ENCODE measurements around the gene UNC93B1.
"Not testable (repeated sequence)": the region's sequence is repeated elsewhere in the genome, so short reads cannot be mapped to it uniquely, and the experiment has no call there.

DNA sequence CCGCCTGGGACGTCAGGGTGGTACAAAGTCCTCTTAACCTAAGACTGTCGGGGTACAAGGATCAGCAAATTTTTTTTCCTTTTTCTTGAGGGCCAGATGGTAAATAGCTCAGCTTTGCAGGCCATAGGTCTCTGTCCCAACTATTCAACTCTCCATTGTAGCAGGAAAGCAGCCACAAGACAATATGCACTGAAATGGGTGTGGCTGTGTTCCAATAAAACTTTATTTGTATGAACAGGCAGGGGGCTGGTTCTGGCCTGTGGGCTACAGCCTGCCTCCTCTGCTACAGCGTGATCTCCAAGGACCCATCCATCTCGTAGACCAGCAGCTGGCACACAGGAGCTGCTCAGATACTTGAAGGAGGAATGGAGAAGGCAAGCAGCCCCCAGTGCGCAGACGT, 56.1 kb downstream of the UNC93B1 start:
- TF ChIP-seq, protein P1, sequence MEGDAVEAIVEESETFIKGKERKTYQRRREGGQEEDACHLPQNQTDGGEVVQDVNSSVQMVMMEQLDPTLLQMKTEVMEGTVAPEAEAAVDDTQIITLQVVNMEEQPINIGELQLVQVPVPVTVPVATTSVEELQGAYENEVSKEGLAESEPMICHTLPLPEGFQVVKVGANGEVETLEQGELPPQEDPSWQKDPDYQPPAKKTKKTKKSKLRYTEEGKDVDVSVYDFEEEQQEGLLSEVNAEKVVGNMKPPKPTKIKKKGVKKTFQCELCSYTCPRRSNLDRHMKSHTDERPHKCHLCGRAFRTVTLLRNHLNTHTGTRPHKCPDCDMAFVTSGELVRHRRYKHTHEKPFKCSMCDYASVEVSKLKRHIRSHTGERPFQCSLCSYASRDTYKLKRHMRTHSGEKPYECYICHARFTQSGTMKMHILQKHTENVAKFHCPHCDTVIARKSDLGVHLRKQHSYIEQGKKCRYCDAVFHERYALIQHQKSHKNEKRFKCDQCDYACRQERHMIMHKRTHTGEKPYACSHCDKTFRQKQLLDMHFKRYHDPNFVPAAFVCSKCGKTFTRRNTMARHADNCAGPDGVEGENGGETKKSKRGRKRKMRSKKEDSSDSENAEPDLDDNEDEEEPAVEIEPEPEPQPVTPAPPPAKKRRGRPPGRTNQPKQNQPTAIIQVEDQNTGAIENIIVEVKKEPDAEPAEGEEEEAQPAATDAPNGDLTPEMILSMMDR (optimal IDR thresholded peaks at IDR 0.05 in 1 of 3, IDR thresholded peaks at IDR 0.05 in 1 of 3, conservative IDR thresholded peaks at IDR 0.05 in 1 of 3; ENCODE audit: extremely low read depth in 1 of 3, insufficient read depth in 2 of 3, low read length in 3 of 3): not testable (repeated sequence)
- TF ChIP-seq EZH2 (IDR thresholded peaks at IDR 0.05; ENCODE audit: low read length): not testable (repeated sequence)

All from keratinocyte (primary cell).